CD14-positive monocyte (primary cell): ENCODE results near the gene PRRT4. TPM values are rescaled to one million over a fixed set of nuclear protein-coding genes. Genes with fewer than 3 reads are reported as not detected.

Source experiments
- DNase-seq, 3 donors: peaks; one replicate each; pipeline ENCODE4 v3.0.0-alpha.2; 2011 to 2022
- H2AFZ ChIP-seq: 2 replicates; pipeline ENCODE4 v1.6.0; 2012; ENCODE audit warnings: mild to moderate bottlenecking, low read depth, low read length, inconsistent platforms; ENCODE audit not compliant: insufficient read depth, poor library complexity, severe bottlenecking
- H3K27ac ChIP-seq, 2 donors: 1 replicate in 1 of 2; 2 replicates in 1 of 2; pipeline ENCODE4 v1.5.1; 2012 to 2013; ENCODE audit warnings: low read length in 2 of 2, control low read depth in 1 of 2, inconsistent platforms in 1 of 2, low read depth in 1 of 2, mild to moderate bottlenecking in 1 of 2
- H3K27me3 ChIP-seq, 2 donors: one replicate each; pipeline versions ENCODE4 v1.6.0 to v1.6.1; 2011 to 2013; ENCODE audit warnings: low read length in 2 of 2; ENCODE audit not compliant: control insufficient read depth in 2 of 2, insufficient read depth in 2 of 2
- H3K36me3 ChIP-seq, 2 donors: replicated peaks in 1 of 2; 1 replicate in 1 of 2; 2 replicates in 1 of 2; pipeline versions ENCODE4 v1.5.1 to v1.6.1; 2012 to 2013; ENCODE audit warnings: low read length in 2 of 2, control low read depth in 1 of 2, inconsistent platforms in 1 of 2, mild to moderate bottlenecking in 1 of 2; ENCODE audit not compliant: insufficient read depth in 2 of 2, control insufficient read depth in 1 of 2
- H3K4me1 ChIP-seq, 2 donors: 1 replicate in 1 of 2; 2 replicates in 1 of 2; pipeline versions ENCODE4 v1.5.1 to v1.6.1; 2012 to 2013; ENCODE audit warnings: low read length in 2 of 2, control low read depth in 1 of 2, inconsistent platforms in 1 of 2, mild to moderate bottlenecking in 1 of 2, moderate library complexity in 1 of 2; ENCODE audit not compliant: insufficient read depth in 2 of 2, control insufficient read depth in 1 of 2
- H3K4me2 ChIP-seq: replicated peaks from 2 replicates; pipeline ENCODE3; 2012; ENCODE audit warnings: low read length, moderate library complexity, mild to moderate bottlenecking; ENCODE audit not compliant: poor library complexity, severe bottlenecking; ENCODE audit errors: extremely low read depth
- H3K4me3 ChIP-seq, 3 experiments: fragments of 200-600 bp in 1 of 3; sonication (generic) in 1 of 3; replicated peaks in 1 of 3; 1 replicate in 2 of 3; 2 replicates in 1 of 3; pipeline ENCODE4 v1.5.1; 2011 to 2013; ENCODE audit warnings: low read length in 3 of 3, mild to moderate bottlenecking in 3 of 3, control low read depth in 2 of 3, low read depth in 2 of 3, inconsistent platforms in 1 of 3, moderate library complexity in 1 of 3
- H3K79me2 ChIP-seq: 2 replicates; pipeline ENCODE4 v1.6.0; 2012; ENCODE audit warnings: mild to moderate bottlenecking, control low read depth, inconsistent platforms, low read length, moderate library complexity; ENCODE audit not compliant: insufficient read depth
- H3K9ac ChIP-seq: 2 replicates; pipeline ENCODE4 v1.6.0; 2017; ENCODE audit warnings: low read length, mild to moderate bottlenecking; ENCODE audit not compliant: insufficient read depth, poor library complexity, severe bottlenecking
- H3K9me3 ChIP-seq, 2 donors: replicated peaks in 1 of 2; 1 replicate in 1 of 2; 2 replicates in 1 of 2; pipeline versions ENCODE4 v1.5.1 to v1.6.1; 2012 to 2013; ENCODE audit warnings: low read length in 2 of 2, control low read depth in 1 of 2; ENCODE audit not compliant: control insufficient read depth in 1 of 2, insufficient read depth in 1 of 2
- H4K20me1 ChIP-seq: 2 replicates; pipeline ENCODE4 v1.6.0; 2012; ENCODE audit warnings: mild to moderate bottlenecking, low read length, control low read depth, moderate library complexity; ENCODE audit not compliant: insufficient read depth
- H3K27ac Mint-ChIP-seq, 7 donors: one replicate each; pipeline ENCODE4 v1.8.0; 2020; ENCODE audit warnings: mild to moderate bottlenecking in 7 of 7, mixed read lengths in 7 of 7, moderate library complexity in 6 of 7, inconsistent platforms in 2 of 7
- H3K27me3 Mint-ChIP-seq, 3 donors: one replicate each; pipeline ENCODE4 v1.8.0; 2021 to 2022; ENCODE audit warnings: low read depth in 3 of 3, mild to moderate bottlenecking in 3 of 3, mixed read lengths in 3 of 3, moderate library complexity in 3 of 3, inconsistent platforms in 1 of 3
- H3K36me3 Mint-ChIP-seq, 2 donors: one replicate each; pipeline ENCODE4 v1.8.0; 2020; ENCODE audit warnings: mixed read lengths in 2 of 2, inconsistent platforms in 1 of 2, mild to moderate bottlenecking in 1 of 2
- H3K4me1 Mint-ChIP-seq: one replicate; pipeline ENCODE4 v1.8.0; 2020; ENCODE audit warnings: mild to moderate bottlenecking, mixed read lengths
- H3K4me3 Mint-ChIP-seq, 2 donors: one replicate each; pipeline ENCODE4 v1.8.0; 2020; ENCODE audit warnings: mild to moderate bottlenecking in 2 of 2, mixed read lengths in 2 of 2, moderate library complexity in 1 of 2
- H3K9me3 Mint-ChIP-seq, 7 donors: one replicate each; pipeline ENCODE4 v1.8.0; 2020 to 2022; ENCODE audit warnings: mixed read lengths in 7 of 7, mild to moderate bottlenecking in 6 of 7, moderate library complexity in 6 of 7, inconsistent platforms in 2 of 7
- WGBS: methylation state at CpG from one replicate; pipeline ENCODE4 v1.1.5; 2013; ENCODE audit warnings: missing lambda C conversion rate; ENCODE audit not compliant: insufficient coverage; 5-methylcytosine and 5-hydroxymethylcytosine counted together
- intact Hi-C, 2 donors: fragments of 100-400 bp; cut with micrococcal nuclease; formaldehyde crosslinking; loops; one replicate each; pipeline versions ENCODE4 v1.15.0 to v1.15.1; 2023
- polyA plus RNA-seq, 3 donors: library from polyadenylated mRNA; depleted of rRNA in 1 of 3; unstranded in 2 of 3; stranded (reverse) in 1 of 3; fragments of 300-500 nt in 2 of 3; fragments of >200 nt in 1 of 3; fragmentation: Illumina TruSeq in 2 of 3; gene quantifications; 1 replicate in 2 of 3; 2 replicates in 1 of 3; pipeline ENCODE4 v1.2.3, GENCODE V29; 2012 to 2021
- TF ChIP-seq, protein P1 (sequence below): fragments of 200-600 bp; IDR thresholded peaks from one replicate; pipeline ENCODE4 v1.8.0; 2022; ENCODE audit warnings: antibody characterized with exemption, mild to moderate bottlenecking

The PRRT4 gene
- polyA plus RNA-seq, 3 donors = 1.1 TPM; not detected in 2

DNA sequence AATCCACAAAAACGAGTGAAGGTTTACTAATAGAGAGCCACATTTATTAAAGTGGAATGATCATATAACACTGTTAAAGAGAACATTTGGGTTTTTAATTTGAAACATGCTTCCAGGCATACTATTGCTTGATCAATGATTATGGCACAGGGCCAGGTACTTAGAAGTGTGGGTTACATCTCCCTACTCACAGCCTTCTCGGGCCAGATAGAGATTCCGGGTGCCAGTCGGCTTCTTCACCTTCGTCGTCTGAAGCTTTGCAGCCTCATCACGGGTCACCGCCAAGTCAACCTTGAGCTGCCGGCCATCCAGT is 37.2 kb downstream of the PRRT4 start:
- H3K27ac Mint-ChIP-seq = no peak overlapping the region
- TF ChIP-seq, protein P1, sequence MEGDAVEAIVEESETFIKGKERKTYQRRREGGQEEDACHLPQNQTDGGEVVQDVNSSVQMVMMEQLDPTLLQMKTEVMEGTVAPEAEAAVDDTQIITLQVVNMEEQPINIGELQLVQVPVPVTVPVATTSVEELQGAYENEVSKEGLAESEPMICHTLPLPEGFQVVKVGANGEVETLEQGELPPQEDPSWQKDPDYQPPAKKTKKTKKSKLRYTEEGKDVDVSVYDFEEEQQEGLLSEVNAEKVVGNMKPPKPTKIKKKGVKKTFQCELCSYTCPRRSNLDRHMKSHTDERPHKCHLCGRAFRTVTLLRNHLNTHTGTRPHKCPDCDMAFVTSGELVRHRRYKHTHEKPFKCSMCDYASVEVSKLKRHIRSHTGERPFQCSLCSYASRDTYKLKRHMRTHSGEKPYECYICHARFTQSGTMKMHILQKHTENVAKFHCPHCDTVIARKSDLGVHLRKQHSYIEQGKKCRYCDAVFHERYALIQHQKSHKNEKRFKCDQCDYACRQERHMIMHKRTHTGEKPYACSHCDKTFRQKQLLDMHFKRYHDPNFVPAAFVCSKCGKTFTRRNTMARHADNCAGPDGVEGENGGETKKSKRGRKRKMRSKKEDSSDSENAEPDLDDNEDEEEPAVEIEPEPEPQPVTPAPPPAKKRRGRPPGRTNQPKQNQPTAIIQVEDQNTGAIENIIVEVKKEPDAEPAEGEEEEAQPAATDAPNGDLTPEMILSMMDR = no peak
- DNase-seq = no peak

DNA sequence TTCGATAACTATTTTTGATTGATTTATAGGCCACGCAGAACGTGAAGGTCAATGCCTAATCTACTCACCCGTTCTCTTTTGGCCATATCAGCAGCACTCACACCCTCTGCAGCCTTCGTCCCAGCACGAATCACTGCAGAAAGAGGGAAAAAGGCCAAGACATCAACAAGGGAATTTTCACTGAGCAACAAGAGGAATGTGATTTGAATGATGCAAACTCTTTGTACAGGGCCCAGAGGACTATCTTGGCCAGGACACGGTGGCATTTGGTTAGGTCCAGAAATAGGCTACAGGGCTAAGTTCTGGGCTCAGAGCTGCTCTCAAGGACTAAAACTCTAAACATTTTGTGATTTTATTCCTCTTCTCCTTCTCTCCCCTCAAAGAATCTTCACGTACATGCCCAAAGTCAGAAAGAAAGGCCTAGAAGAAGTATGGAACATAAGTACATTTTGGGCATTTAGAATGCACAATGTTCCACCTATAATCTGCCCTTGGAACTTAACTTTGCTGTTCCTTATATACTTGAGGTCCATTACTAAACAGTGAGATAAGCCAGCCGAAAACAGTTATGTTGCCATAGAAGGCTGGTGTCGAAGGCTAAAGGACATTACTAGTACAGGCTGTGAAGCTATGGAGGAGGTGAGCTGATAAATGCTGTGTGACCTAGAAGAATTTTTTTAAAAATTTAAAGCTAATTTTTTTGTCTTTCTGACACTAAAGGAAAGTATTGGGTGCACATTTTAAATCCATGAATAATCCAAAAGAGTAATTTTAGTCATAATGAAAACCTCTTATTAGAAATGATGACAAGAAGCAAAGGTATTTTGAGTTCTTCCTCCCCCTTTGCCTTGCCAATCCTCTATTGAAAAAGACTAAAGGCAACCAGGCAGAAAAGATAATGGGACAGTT is 37.8 kb downstream of the PRRT4 start:
- Histone ChIP-seq H3K4me1 (no peaks in the 10 kb centered on the region), H4K20me1 (no peaks in the 10 kb centered on the region), H3K79me2 (no peaks in the 10 kb centered on the region), H3K9ac (no peak overlapping the region), H3K4me3 (no peak overlapping the region), H3K36me3 (peaks cover 64 to 95% of the 10 kb centered on the region in 2 donors), H3K27ac (no peak overlapping the region), H3K4me2 (no peak overlapping the region), H3K9me3 (no peaks in the 10 kb centered on the region), H3K27me3 (no peaks in the 10 kb centered on the region), H2AFZ (no peak overlapping the region)
- DNase-seq = no peak
- peaks cover 84 to 85% of the 10 kb centered on the region in 2 donors for H3K36me3 Mint-ChIP-seq
- peaks cover 2% of the 10 kb centered on the region for H3K4me1 Mint-ChIP-seq
- H3K4me3 Mint-ChIP-seq = no peak overlapping the region
- H3K9me3 Mint-ChIP-seq = no peaks in the 10 kb centered on the region
- TF ChIP-seq, protein P1 = no peak
- H3K27me3 Mint-ChIP-seq = peaks cover 0 to 3% (median 0%) of the 10 kb centered on the region in 3 donors
- peak overlapping the region in 3 of 7 donors; percentile 28 to 46 (median 30) for H3K27ac Mint-ChIP-seq
- WGBS = 100% methylated on average over 2 of the region's 10 CpGs
- intact Hi-C loops = loop anchor here (5.0 to 10.0 kb wide), 2 partner anchors 616 to 619 kb away; no protein-coding TSS in a partner anchor

More for the DNA sequence above, 37.2 kb downstream of the PRRT4 start:
- intact Hi-C loops = loop anchor here (5.0 to 10.0 kb wide), 2 partner anchors 617 to 620 kb away; no protein-coding TSS in a partner anchor
- H3K4me3 Mint-ChIP-seq = no peak overlapping the region
- Histone ChIP-seq H3K4me1 (no peaks in the 10 kb centered on the region), H4K20me1 (no peaks in the 10 kb centered on the region), H3K9ac (no peak overlapping the region), H3K27me3 (no peaks in the 10 kb centered on the region), H3K4me2 (no peak overlapping the region), H3K9me3 (no peaks in the 10 kb centered on the region), H3K4me3 (no peak overlapping the region), H3K79me2 (no peaks in the 10 kb centered on the region), H2AFZ (no peak overlapping the region), H3K27ac (no peak overlapping the region), H3K36me3 (peaks cover 63 to 95% of the 10 kb centered on the region in 2 donors)
- H3K4me1 Mint-ChIP-seq = peaks cover 2% of the 10 kb centered on the region
- H3K9me3 Mint-ChIP-seq = no peaks in the 10 kb centered on the region
- 99% methylated on average over 8 of the region's 9 CpGs for WGBS
- H3K36me3 Mint-ChIP-seq = peaks cover 80 to 88% of the 10 kb centered on the region in 2 donors
- peaks cover 0 to 3% (median 0%) of the 10 kb centered on the region in 3 donors for H3K27me3 Mint-ChIP-seq
